NCI-H2196 treated with DMSO at 0.1 percent for 48 hours (cell line): ENCODE data around the gene PDZD7.
"Not testable (repeated sequence)": the region's sequence is repeated elsewhere in the genome, so short reads cannot be mapped to it uniquely, and the experiment has no call there.

Experiments
- DNase-seq: peaks from one replicate; lab custom pipeline; 2025; ENCODE audit not compliant: unreplicated experiment; lab: John Stamatoyannopoulos, UW

Gene PDZD7

DNA sequence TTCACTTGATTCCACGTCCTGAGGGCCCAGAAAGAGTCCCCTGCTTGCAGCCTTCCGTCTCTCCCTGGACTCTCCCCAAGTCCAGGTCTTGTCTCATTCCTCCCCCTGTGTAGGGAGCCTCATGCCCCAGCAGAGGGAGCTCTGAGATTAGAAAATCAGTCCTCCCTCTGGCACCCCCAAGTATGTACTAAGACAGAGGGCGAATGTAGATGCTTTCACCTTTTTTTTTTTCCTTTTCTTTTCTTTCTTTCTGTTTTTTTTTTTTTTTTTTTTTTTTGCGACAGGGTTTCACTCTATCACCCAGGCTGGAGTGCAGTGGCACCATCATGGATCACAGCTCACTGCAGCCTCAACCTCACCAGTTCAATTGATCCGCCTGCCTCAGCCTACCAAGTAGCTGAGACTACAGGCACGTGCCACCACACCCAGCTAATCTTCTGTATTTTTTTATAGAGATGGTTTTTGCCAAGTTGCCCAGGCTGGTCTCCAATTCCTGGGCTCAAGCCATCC, 10.4 kb upstream of the PDZD7 start:
- peak; percentile 22 for DNase-seq

DNA sequence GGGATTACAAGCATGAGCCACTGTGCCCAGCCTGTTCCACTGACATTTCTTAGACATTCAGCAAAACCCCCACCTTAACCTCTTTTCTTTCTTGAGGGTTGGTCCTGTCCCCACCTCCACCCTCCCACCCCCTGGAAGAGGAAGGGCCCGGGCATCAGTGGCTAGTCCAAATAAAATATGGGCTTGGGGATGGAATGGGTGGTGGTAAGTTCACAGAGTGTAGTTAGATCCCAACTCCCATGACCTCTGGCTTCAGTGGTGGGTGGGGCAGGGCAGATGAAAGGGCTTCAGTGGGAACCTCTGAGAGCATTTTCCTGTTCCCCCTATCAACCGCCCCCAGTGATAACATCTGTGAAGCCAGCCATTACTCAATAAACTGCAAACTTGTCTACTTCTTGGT, 9.9 kb upstream of the PDZD7 start:
- DNase-seq, result no peak

DNA sequence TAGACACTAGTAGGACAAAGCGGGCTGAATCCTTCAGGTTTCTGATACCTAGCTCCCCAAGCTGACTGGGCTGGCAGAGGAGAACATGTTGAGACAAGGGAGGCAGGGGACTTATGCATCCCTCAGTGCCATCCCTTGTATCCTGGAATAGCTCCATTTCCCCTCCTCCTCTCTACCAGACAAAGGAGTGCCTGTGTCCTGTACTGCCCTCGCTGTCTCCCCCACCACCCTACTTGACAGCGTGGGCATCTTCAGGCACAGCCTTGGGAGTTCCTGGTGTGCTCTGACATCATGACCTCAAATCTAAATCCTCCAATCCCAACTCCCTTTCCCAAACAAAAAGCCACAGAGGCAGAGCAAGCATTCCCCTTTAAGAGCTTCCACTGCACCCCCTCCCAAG, 9.1 kb upstream of the PDZD7 start:
- no peak for DNase-seq

DNA sequence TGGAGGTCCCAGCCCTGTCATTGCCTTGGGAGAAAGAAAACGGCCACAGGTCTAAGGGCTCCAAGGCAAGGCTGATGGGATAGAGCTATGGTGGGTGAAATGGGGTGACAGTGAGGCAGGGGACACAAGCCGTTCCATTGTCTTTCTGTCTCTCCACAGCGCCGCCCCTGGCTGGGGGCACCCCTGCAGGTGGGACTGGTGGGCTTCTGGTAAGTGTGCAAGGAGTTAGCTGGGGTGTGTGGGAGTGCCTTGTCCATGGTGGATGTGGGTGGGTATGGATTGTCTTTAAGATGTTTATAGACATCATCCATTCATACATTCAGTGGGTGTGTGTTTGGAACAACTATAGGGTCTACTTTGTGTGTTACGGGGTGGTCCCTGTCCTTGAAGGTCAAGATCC, 7.6 kb upstream of the PDZD7 start:
- no peak for DNase-seq

DNA sequence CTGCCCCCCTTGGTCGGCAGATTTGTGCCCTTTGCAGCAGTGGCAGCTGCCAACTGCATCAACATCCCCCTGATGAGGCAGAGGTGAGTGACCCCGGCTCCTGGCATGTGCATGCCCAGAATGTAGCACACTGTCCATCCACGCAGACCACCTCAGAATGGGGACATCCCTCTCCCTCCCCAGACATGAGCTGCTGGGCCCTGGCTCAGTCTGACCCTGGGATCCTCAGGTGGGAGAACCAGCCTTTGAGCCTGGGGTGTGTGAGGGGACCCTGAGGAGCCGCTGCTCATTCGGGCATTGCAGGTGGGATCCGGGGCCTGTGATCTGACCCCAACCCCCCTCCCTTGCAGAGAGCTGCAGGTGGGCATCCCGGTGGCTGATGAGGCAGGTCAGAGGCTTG, 5.8 kb upstream of the PDZD7 start:
- no peak for DNase-seq

DNA sequence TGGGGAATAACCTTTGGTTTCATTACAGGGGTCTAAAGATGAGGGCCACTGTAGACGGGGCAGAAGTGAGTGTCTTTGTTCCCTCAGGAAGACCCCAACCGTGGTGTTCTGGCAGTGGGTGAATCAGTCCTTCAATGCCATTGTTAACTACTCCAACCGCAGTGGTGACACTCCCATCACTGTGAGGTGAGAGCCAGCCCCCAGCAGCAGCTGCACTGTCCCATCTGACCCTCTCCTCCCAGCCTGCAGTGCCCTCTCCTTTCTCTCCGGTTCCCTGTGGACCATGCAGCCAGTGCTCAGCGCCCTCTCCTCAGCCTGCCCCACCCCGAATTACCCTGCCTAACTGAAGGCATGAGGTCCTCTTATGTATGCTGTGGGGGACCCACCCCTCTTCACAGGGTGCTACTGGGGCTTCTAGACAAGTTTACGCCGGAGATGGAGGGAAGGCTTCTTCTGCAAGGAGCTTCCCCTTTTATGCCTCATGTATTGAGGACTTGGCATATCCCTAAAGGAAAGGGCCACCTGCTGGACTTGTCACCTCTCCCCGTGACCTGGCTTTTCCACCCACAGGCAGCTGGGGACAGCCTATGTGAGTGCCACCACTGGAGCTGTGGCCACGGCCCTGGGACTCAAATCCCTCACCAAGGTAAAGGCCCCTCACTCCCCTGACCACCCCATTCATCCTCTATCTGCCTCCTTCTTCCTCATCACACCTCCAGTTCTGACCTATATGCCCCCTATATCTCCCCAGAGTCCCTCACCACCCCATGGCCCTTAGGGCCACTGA, 5.2 kb upstream of the PDZD7 start:
- no peak for DNase-seq

DNA sequence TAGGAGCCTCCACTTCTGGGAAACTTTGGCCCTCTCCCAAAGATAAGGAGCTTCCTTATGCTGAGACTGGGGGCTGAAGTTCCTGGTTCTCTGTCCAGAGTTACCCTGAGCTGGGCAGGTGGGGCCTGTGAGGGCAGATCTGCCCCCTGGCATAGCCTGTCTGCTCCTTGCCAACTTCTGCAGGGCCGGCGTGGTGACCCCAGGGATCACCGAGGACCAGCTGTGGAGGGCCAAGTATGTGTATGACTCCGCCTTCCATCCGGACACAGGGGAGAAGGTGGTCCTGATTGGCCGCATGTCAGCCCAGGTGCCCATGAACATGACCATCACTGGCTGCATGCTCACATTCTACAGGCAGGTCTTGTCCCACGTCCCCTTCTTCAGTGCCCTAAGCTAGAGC, 4.4 kb upstream of the PDZD7 start:
- no peak for DNase-seq

DNA sequence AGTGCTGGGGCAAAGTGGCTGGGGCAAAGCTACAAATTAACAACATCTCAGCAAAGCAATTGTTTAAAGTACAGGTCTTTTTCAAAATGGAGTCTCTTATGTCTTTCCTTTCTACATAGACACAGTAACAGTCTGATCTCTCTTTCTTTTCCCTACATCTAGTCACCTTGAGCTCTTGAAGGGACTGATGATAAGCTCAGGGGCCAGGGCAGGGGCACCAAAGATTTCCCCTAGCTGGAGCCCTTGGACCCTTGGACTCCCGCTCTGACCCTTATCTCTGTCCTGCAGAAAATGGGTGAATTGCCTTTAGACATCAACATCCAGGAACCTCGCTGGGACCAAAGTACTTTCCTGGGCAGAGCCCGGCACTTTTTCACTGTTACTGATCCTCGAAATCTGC, 3.5 kb upstream of the PDZD7 start:
- DNase-seq, result not testable (repeated sequence)

DNA sequence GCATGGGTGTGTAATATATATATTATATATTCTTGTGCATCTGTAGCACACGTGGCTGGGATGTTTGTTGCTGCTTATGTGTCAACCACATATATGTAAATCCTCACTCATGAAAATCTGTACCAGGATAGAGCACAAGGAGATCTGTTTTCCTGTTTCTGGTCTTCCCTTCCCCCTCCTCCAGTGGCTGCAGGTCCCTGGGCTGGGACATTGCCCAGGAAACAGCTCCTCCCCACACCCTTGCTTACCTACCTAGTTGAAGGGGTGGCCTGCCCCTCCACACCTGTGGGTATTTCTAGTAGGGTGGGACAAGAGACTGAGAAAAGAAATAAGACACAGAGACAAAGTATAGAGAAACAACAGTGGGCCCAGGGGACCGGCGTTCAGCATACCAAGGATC, 2.3 kb upstream of the PDZD7 start:
- DNase-seq, result no peak

DNA sequence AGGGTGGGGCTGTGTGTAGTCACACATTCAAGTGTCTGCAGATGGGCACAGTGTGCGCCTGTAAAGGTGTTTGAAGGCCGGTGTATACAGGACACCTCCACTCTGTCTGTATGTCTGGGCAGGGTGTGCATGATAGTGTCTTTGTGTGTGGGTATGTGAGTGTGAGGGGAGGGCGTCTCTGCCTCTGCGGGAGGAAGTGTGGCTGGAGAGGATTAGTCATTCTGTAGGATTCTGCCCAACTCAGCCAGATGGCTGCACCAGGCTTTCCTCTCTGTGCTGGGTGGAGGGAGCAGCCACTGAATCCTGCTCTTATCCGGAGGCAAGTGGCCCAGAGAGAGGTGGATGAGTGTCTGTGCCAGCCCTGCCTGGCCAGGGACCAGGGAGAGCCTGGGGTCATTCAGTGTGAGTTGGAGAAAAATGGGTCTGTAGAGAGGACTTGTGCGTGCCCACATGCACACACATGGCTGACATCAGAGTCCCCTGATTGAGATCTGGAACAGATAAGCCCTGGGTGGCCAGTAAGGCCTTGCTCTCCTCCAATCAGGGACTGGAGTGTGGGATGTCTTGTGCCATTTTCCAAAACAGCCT, 1.8 kb upstream of the PDZD7 start:
- no peak for DNase-seq

DNA sequence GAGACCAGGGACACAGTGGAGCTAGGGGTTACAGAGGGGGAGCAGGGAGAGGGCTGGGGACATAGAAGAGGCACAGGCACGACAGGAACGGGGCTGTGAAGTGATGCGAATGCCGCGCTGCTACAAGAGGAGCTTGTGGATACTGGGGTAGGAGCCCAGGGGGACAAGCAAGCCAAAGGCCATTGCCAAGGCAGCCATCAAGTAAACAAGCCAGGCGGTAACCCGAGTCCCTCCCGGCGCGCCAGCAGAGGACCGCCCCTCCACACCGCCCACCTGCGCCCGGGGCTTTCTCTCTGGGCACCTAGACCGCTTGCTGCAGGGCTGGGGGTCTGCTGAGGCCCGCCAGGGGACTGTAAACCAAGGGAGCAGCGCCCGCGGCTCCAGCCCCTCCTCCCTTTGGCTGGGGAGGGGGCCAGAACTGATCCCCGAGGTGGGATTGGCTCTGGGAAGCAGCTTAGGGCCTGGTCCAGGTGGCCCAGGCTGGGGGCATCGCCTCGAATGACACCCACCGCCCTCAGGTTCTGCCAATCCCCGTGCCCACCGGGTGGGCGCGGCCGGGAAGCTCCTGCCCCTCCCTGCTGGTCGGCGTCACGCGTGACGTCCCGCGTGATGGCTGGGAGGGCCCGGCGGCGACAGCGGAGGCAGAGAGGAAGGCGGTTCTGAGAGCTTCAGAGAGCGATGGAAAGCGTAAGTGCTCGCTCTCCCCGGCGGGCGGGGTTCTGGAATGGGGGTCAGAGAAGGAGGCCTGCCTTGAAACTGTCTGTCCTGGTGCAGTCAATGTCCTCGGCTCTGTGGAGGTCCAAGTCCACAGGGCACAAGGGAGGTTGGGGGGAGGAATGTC, 1.1 kb upstream of the PDZD7 start:
- DNase-seq, result no peak

DNA sequence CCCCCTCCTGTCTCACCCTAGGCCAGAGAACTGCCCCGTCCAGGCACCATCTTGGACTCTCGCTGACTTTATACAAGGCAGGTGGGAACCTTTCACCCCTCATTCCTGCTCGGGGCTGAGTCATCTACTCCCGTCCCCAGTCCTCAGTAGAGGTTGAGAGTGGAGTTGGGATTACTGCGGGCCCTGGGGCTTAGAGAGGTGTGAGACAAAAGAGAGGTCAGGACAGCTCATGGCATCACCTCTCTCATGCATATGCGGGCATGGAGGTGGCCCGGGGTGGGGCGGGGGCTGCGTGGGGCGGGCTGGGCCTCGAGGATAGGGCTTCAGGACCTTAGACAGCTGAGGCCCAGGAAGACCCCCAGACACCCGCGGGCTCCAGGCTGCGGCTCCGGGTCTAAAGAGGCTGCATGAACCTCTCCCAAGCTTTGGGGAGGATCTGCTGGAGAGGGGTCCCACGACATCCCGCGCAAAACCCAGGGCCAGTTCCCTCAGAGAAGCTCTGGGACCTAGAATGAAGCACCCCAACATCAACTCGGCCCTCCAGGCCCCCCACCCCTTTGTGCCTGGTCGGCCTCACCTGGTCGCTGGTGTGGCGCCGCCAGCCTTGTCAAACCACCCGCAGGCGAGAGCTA, 317 bp downstream of the PDZD7 start:
- DNase-seq, result no peak

DNA sequence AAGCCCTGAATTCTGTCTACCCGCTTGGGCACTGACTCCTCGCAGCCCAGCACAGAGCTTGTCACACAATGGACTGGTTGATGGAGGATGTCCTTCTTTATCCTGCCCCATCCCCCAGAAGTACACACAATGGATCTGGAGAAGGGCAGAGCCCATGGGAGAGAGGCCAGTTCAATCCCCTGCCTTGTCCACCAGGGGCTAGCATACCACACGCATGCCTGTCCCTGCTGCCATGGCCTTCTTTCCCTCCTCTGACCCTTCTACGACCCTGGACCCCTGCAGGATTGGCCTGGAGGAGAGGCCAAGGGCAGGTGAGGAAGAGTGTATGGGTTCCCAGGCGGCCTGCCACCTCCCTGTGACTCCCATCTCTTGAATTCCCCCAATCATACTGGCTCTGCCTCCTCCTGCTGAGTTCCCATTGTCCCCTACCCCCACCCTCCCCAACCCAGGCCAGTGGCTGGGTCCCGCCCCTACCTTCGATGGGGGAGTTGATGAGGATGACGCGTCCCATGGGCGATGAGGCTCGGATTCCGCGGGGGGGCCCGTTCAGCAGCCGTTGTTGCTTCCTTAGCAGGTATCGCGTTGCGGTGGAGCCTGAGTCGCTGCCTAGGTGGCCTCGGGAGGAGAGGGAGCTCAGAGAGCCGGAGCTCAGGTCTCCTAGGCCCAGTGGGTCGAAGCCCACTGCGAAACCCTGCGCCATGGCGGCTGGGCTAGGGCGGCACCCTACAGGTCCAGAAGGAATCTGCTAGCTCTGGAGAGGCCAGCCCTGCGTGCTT, 1.2 kb downstream of the PDZD7 start:
- DNase-seq, result no peak

DNA sequence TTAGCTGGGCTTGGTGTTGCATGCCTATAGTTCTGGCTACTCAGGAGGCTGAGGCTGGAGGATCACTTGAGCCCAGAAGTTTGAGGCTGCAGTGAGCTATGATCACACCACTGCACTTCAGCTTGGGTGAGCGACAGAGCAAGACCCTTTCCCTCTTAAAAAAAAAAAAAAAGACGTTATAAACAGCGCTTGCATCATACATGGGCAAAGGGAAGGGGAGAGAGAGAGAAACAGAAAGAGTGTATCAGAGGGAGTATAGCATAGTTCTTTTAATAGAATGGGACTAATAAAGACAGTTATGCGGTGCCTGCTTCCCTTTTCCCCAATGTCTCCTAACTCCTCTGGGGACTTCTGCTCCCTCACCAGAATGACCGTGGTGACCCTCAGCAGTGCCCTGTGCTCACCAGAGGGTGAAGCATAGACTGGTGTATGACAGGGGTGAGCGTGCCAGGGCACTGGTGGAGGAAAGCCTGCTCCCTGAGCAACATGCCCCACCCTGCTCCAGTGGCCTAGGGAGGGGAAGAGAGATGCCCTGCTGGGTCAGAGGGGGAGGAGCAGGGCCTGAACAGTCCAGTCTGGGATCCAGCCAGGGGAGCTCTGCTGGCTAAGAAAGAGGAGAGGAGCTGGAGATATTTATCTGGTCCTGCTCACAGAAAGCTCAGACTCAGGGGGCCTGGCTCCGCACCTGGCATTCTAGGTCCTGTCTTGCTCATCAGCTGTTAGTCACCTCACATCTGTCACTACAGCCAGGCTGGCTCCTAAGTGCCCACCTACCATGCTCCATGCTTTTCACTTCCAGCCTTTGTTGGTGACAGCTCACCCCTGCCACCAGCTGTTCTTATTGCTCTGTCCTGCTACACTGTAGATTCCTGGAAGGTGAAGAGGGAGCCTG, 2.2 kb downstream of the PDZD7 start:
- no peak for DNase-seq

DNA sequence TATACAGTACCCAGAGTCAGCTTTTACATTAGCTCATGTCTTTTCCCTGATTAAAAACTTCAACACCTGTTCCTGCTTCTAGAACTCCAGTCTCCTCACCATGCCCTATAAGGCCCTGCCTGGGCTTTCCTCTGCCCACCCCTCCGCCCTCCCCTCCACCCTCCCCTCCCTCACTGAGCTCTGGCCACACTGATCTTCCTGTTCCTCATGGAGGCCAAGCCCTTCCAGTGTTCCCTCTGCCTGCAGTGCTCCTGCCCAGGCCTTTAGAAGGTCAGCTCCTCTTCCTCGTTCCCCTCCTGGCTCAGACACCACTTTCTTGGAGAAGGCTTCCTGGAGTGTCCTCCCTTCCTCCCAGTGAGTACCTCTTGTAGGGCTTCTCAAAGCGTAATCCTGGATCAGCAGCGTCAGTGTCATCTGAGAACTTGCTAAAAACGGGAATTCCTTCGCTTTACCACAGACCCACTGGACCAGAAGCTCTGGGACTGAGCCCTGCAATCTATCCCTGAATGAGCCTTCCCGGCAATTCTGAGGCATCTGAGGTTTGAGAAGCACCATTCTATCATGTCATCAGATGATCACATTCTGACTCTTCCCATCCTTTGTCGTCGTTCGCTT, 3.7 kb downstream of the PDZD7 start:
- DNase-seq, result no peak

DNA sequence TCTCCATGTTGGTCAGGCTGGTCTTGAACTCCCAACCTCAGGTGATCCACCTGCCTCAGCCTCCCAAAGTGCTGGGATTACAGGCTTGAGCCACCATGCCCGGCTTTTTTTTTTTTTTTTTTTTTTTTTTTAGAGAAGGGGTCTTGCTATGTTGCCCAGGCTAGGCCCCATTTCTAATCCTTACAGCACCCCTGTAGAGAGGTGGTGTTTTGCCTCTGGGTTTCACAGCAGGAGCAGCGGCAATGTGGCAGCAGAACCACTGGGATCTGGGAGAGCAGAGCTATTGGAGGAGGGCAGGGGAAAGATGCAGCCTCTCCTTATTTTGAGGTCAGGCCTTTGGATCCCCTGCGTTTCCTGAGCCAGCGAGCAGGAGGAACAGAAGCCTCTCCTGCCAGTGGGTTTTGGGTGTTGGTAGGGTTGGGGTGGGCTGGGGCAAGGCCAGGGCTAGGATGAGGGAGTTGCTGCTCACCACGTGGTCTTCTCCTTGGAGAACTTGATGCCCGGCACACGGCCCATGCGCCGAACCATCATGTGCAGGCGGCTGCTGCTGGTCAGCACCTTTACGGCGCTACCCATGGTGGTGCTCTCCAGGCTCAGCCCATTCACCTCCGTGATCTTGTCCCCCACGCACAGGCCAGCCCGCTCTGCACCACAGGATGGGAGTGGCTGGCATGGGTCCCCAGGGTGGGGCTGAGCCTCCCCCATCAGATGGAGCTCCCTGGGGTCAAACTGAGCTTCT, 7.8 kb downstream of the PDZD7 start:
- no peak for DNase-seq

DNA sequence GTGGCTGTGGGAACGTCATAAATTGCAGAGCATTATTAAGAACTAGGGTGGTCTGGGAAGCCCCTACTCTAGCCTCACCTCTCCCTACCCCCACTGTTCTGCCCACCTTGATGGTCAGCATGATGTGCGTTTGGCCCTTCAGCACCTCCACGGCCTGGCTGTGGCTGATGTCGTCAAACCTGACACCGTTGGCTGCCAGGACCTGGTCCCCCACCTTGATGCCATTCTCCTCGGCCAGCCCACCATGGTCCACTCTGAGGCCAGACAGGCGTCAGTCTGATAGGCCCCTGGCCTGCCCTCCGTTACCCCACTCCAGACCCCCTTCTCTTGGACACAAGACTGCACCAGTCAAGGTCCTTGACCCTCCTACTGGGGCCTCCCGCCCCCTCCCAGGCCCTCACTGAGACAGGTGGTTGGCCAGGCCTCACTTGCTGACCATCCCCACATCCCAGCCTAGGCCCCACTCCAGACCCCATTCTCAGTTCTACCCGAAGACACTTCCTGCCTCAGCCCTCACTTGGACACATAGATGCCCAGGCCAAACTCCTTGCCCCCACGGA, 9.2 kb downstream of the PDZD7 start:
- no peak for DNase-seq

DNA sequence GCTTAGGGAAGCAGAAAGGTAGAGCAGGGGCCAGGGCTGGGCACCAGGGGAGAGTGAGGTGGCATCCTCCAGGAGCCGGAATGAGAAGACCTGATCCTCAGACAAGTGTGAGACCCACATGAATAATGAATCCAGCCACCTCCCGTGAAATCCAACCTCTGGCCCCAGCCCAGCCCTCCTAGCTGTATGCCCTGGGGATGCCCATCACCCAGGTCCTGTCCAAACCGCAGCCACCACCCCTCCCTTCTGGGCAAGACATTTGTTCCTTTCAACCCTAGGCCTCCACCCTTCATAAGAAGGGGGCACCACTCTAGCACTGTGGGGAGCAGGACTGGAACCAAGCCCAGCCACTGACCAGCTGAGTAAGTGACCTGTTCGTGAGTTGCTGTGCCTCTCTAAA, 9.7 kb downstream of the PDZD7 start:
- DNase-seq, result no peak
